ENCODE measurements around the gene NID2. TPM values are rescaled to one million over a fixed set of nuclear protein-coding genes. Genes with fewer than 3 reads are reported as not detected.

The NID2 gene
- total and polyA plus RNA-seq, 12 donors, result 7.2 to 61.3 (median 33.0) TPM

- Histone ChIP-seq H3K4me1 (replicated peaks in 1 of 2) (no peaks in the 10 kb centered on the region), H3K4me3 (no peak overlapping the region), H3K9me3 (replicated peaks in 1 of 3) (no peaks in the 10 kb centered on the region), H3K27me3 (no peaks in the 10 kb centered on the region), H3K27ac (no peak overlapping the region), H3K36me3 (replicated peaks in 1 of 2) (no peaks in the 10 kb centered on the region)
- DNase-seq, result no peak
- TF ChIP-seq CTCF (IDR thresholded peaks at IDR 0.05), result no peak
- TF ChIP-seq POLR2A (IDR thresholded peaks at IDR 0.05), result no peak
- WGBS, 4 donors, result 69 to 78% (median 71%) methylated on average over 5 of the region's 5 CpGs
- intact Hi-C loops (cut with DNase I), result no loop called here
Observed at GRCh38 chr14:52106840-52107239, 38.0 kb upstream of the NID2 start.

- no peak overlapping the region for H3K4me3 ChIP-seq
- H3K4me1 ChIP-seq (replicated peaks in 1 of 2), result no peaks in the 10 kb centered on the region
- H3K27me3 ChIP-seq, result no peaks in the 10 kb centered on the region
- DNase-seq, result no peak
- no peak overlapping the region for H3K27ac ChIP-seq
- intact Hi-C loops (cut with DNase I), result no loop called here
- TF ChIP-seq CTCF (IDR thresholded peaks at IDR 0.05) (no peak), POLR2A (IDR thresholded peaks at IDR 0.05) (no peak)
- no peaks in the 10 kb centered on the region for H3K36me3 ChIP-seq (replicated peaks in 1 of 2)
- WGBS, 4 donors, result 84 to 89% (median 84%) methylated on average over 8 of the region's 8 CpGs
- no peaks in the 10 kb centered on the region for H3K9me3 ChIP-seq (replicated peaks in 1 of 3)
Observed at GRCh38 chr14:52103416-52103815, 34.6 kb upstream of the NID2 start.

GRCh38 chr14:52095794-52096193, 26.9 kb upstream of the NID2 start:
- Histone ChIP-seq H3K27ac (no peak overlapping the region), H3K4me3 (no peak overlapping the region), H3K36me3 (replicated peaks in 1 of 2) (no peaks in the 10 kb centered on the region), H3K27me3 (no peaks in the 10 kb centered on the region), H3K9me3 (replicated peaks in 1 of 3) (no peaks in the 10 kb centered on the region), H3K4me1 (replicated peaks in 1 of 2) (no peaks in the 10 kb centered on the region)
- no peak for DNase-seq
- no peak for TF ChIP-seq CTCF (IDR thresholded peaks at IDR 0.05)
- no peak for TF ChIP-seq POLR2A (IDR thresholded peaks at IDR 0.05)
- intact Hi-C loops (cut with DNase I), result no loop called here
- 88 to 94% (median 93%) methylated on average over 4 of the region's 4 CpGs for WGBS, 4 donors

- intact Hi-C loops (cut with DNase I), result no loop called here
- H3K9me3 ChIP-seq (replicated peaks in 1 of 3), result no peaks in the 10 kb centered on the region
- 65 to 74% (median 69%) methylated on average over 3 of the region's 3 CpGs for WGBS, 4 donors
- H3K36me3 ChIP-seq (replicated peaks in 1 of 2), result no peaks in the 10 kb centered on the region
- H3K27ac ChIP-seq, result no peak overlapping the region
- H3K4me3 ChIP-seq, result no peak overlapping the region
- TF ChIP-seq POLR2A (IDR thresholded peaks at IDR 0.05) (no peak), CTCF (IDR thresholded peaks at IDR 0.05) (no peak)
- no peaks in the 10 kb centered on the region for H3K27me3 ChIP-seq
- H3K4me1 ChIP-seq (replicated peaks in 1 of 2), result no peaks in the 10 kb centered on the region
- DNase-seq, result no peak
Observed at GRCh38 chr14:52095336-52095735, 26.5 kb upstream of the NID2 start.

Measured in adrenal gland (tissue), 12 donors.